ENCODE data around the gene TGFBRAP1. TPM values are rescaled to one million over a fixed set of nuclear protein-coding genes. Genes with fewer than 3 reads are reported as not detected.
"Not testable (repeated sequence)": the region's sequence is repeated elsewhere in the genome, so short reads cannot be mapped to it uniquely, and the experiment has no call there.

TGFBRAP1 gene
- total and polyA plus RNA-seq, 2 donors (not counting 3 experiments of a cell fraction or from before 2014, with no cell fraction given): 25.4 to 37.6 TPM

GRCh38 chr2:105327690-105328089 lies 1.8 kb downstream of the TGFBRAP1 start:
- Histone ChIP-seq H3K9ac (replicated peaks; ENCODE audit: extremely low read depth, insufficient read depth, low read length) (peak overlapping the region; percentile 76), H3K27ac (ENCODE audit: insufficient read depth, low read depth, low read length) (peak overlapping the region; percentile 73), H3K36me3 (ENCODE audit: control insufficient read depth in 2 of 2, extremely low read depth in 1 of 2, insufficient read depth in 2 of 2, low read length in 2 of 2) (no peaks in the 10 kb centered on the region), H3K27me3 (ENCODE audit: control insufficient read depth in 2 of 2, insufficient read depth in 2 of 2, low read length in 2 of 2) (no peaks in the 10 kb centered on the region), H4K20me1 (replicated peaks; ENCODE audit: control insufficient read depth, extremely low read depth, insufficient read depth, low read length) (no peaks in the 10 kb centered on the region), H3K4me1 (ENCODE audit: control insufficient read depth, extremely low read depth, insufficient read depth, low read length) (peaks cover 56% of the 10 kb centered on the region), H3K9me1 (replicated peaks; ENCODE audit: control insufficient read depth, extremely low read depth, insufficient read depth, low read length) (no peaks in the 10 kb centered on the region), H3K79me2 (ENCODE audit: control insufficient read depth, insufficient read depth, low read length) (peaks cover 48% of the 10 kb centered on the region), H3K4me3 (replicated peaks in 1 of 3; ENCODE audit: insufficient read depth in 1 of 3, low read depth in 1 of 3, low read length in 3 of 3) (peak overlapping the region in 1 of 3 experiments; percentile 37), H3K9me3 (replicated peaks; ENCODE audit: control insufficient read depth, insufficient read depth, low read length) (no peaks in the 10 kb centered on the region), H3K4me2 (ENCODE audit: insufficient read depth, low read length) (peak overlapping the region; percentile 31), H2AFZ (ENCODE audit: low read depth, low read length) (no peak overlapping the region)
- FAIRE-seq (no peak), DNase-seq (ENCODE audit: low read depth, low spot score) (no peak)
- CTCF ChIA-PET: interaction anchor here (0.9 to 3.8 kb wide), 4 partner anchors 17 to 193 kb away, joined by 4 to 13 read pairs (median 8); no protein-coding TSS in a partner anchor
- dilution Hi-C loops (cut with MboI; ENCODE audit: extremely low pct_ligation_motif_present, low sequenced_read_pairs) (no loop called here), intact Hi-C loops (cut with micrococcal nuclease) (loop anchor here (1.0 to 10.0 kb wide), 2 partner anchors 10 to 867 kb away; partner anchors contain the start of genes C2orf49 and UXS1)
- TSS peak; percentile 13 for BruUV-seq (replicated peaks)
- TF ChIP-seq JUN (IDR thresholded peaks at IDR 0.05; ENCODE audit: borderline replicate concordance, insufficient read depth, insufficient read length, low read depth): no peak
- no peak for TF ChIP-seq FOS (IDR thresholded peaks at IDR 0.05; ENCODE audit: borderline replicate concordance, insufficient read depth, low read length)
- TF ChIP-seq GATA2 (IDR thresholded peaks at IDR 0.05; ENCODE audit: insufficient read depth, insufficient read length, low read depth, low read length): no peak
- TF ChIP-seq, protein P1, sequence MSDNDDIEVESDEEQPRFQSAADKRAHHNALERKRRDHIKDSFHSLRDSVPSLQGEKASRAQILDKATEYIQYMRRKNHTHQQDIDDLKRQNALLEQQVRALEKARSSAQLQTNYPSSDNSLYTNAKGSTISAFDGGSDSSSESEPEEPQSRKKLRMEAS (IDR thresholded peaks at IDR 0.05; ENCODE audit: insufficient read depth, insufficient read length): no peak
- TF ChIP-seq EZH2 (IDR thresholded peaks at IDR 0.05; ENCODE audit: borderline replicate concordance, low read depth, low read length, severe bottlenecking): no peak
- TF ChIP-seq POLR2AphosphoS5 (IDR thresholded peaks at IDR 0.05; ENCODE audit: insufficient read depth, low read depth, low read length): no peak
- POLR2A ChIA-PET: interaction anchor here (1.5 kb wide), 1 partner anchor 66 kb away, joined by 6 read pairs; no protein-coding TSS in a partner anchor

DNA sequence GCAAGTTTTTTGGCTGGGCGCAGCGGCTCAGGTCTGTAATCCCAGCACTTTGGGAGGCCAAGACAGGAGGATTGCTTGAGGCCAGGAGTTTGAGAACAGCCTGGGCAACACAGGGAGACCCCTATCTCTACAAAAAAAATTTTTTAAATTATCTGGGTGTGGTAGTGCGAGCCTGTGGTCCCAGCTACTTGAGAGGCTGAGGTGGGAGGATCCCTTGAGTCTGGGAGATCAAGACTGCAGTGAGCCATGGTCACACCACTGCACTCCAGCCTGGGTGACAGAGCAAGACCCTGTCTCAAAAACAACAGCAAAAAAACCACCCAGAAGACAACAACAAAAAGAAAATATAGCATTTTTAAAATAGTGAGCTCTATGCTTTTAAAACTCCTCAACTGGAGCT lies 2.3 kb downstream of the TGFBRAP1 start:
- DNase-seq (ENCODE audit: low read depth, low spot score); H3K27me3 ChIP-seq (ENCODE audit: control insufficient read depth in 2 of 2, insufficient read depth in 2 of 2, low read length in 2 of 2); H3K4me3 ChIP-seq (replicated peaks in 1 of 3; ENCODE audit: insufficient read depth in 1 of 3, low read depth in 1 of 3, low read length in 3 of 3); H4K20me1 ChIP-seq (replicated peaks; ENCODE audit: control insufficient read depth, extremely low read depth, insufficient read depth, low read length); BruUV-seq (replicated peaks); H3K9ac ChIP-seq (replicated peaks; ENCODE audit: extremely low read depth, insufficient read depth, low read length); dilution Hi-C loops (cut with MboI; ENCODE audit: extremely low pct_ligation_motif_present, low sequenced_read_pairs); H3K36me3 ChIP-seq (ENCODE audit: control insufficient read depth in 2 of 2, extremely low read depth in 1 of 2, insufficient read depth in 2 of 2, low read length in 2 of 2); FAIRE-seq; H3K9me3 ChIP-seq (replicated peaks; ENCODE audit: control insufficient read depth, insufficient read depth, low read length); H2AFZ ChIP-seq (ENCODE audit: low read depth, low read length); POLR2A ChIA-PET; H3K9me1 ChIP-seq (replicated peaks; ENCODE audit: control insufficient read depth, extremely low read depth, insufficient read depth, low read length): not testable (repeated sequence)
- CTCF ChIA-PET: interaction anchor here (2.5 to 3.8 kb wide), 2 partner anchors 39 to 194 kb away, joined by 9 to 13 read pairs; no protein-coding TSS in a partner anchor
- H3K4me2 ChIP-seq (ENCODE audit: insufficient read depth, low read length): peak overlapping the region; percentile 31
- peaks cover 52% of the 10 kb centered on the region for H3K79me2 ChIP-seq (ENCODE audit: control insufficient read depth, insufficient read depth, low read length)
- H3K27ac ChIP-seq (ENCODE audit: insufficient read depth, low read depth, low read length): peak overlapping the region; percentile 73
- intact Hi-C loops (cut with micrococcal nuclease): loop anchor here (10.0 kb wide), 1 partner anchor 868 kb away; the partner anchor contains the start of gene UXS1
- peaks cover 56% of the 10 kb centered on the region for H3K4me1 ChIP-seq (ENCODE audit: control insufficient read depth, extremely low read depth, insufficient read depth, low read length)
